ENCODE results near the gene SRD5A1.
"Not testable (repeated sequence)": the region's sequence is repeated elsewhere in the genome, so short reads cannot be mapped to it uniquely, and the experiment has no call there.

Gene SRD5A1

DNA sequence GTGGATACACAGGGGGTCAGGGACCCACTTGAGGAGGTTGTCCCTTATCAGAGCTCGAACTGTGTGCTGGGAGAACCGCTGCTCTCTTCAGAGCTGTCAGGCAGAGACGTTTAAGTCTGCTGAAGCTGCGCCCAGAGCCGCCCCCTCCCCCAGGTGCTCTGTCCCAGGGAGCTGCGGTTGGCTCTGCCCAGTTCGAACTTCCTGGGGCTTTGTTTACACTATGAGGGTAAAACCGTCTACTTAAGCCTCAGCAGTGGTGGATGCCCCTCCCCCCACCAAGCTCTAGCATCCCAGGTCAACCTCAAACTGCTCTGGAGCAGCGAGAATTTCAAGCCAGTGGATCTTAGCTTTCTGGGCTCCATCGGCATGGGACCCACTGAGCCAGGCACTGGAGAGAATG is 15.9 kb downstream of the SRD5A1 start:
- no peak for DNase-seq

DNA sequence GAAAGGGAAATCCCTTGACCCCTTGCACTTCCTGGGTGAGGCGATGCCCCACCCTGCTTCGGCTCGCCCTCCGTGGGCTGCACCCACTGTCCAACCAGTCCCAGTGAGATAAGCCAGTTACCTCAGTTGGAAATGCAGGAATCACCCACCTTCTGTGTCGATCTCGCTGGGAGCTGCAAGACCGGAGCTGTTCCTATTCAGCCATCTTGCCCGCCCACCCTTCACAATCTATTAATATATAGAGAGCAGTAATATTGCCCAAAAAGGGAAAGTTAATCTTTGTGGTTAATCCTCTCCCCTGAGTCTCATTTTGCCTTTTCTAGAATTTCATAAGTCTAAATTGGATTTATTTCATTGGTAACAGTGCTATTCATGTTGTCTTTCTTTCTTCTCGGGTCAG is 16.4 kb downstream of the SRD5A1 start:
- DNase-seq = no peak

DNA sequence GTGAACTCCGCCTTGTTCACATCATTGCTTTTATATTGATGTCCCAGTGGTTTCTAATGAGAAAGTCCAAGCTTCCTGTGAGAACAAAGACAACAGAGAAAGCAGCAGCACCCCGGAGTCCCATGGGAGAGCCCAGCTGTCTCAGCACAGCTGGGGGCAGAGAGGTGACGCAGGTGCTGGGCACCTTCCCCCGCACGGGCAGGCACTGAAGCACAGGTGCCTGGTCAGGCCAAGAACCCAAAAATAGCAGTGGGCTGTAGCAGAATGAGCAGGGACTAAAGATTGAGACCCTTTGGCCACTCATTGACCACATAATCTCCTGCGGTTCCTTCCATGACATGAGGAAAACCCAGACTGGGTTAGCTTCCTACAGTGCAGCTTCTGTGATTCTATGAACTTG is 18.8 kb downstream of the SRD5A1 start:
- DNase-seq = no peak

DNA sequence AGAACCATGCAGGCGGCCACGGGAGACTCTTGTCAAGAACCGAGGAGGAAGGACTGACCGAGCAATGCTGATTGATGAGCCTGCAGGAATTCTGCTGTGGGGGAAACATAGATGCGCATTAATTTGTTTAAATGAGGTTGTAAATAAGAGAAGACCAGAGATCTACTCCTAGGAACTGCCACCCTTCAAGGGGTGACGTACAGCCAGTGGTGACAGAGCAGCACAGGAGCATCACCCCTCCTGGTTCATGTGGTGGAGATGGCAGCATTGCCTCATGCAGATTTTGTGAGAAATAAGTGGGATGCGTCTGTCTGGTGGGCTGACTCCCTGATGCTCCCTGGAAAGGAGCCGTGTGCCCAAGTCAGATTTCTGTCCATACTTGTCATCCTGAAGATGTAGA is 22.2 kb downstream of the SRD5A1 start:
- no peak for DNase-seq

DNA sequence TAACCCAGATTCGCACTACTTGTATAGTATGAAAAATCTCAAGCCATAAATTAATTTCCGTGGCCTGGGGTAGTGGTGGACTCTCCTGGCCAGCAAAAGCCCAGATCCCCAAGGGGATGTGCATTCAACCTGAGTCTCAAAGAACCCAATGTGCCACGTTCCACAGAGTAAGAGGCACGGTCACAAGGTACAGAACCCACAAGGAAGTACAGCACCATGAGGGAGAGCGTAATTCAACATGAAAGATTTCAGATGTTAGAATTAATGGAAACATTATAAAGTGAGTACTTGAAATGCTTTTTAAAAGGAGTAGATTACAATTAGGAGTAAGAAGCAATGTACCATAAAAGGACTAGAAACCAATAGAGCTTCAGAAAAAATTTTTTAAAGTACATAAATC is 23.4 kb downstream of the SRD5A1 start:
- no peak for DNase-seq

DNA sequence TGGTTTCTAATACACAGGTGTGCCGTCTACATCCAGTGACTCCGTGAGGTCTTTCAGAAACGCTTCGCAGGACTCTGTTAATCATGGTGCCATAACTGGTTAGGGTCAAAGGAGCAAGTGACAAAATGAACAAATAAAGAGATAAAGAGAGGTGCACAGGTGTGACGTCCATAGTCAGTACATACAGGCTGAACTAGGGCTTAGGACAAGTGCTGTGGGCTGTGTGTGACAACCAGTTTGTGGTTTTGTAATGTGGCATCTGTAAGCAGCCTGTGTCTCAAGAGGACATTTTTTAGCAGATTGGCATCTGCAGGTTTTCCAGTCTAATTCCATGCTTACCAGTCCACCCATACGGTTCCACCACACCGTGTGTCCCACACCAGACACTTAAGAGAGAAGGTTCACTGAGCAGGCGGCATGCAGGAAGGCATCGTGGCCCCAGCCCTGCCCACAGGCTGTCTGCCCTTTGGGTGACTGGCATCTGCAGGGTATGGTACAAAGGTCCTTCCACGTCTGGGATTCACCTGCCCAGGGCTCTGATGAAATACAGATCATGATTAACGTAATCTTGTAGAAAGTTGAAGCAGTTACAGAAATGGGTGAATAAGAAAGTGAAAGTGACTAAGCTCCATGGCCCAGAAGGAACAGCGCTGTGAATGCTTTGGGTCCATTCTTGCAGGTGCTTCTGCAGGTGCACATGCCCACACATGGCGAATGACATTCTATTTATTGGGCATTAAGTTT is 26.9 kb downstream of the SRD5A1 start:
- no peak for DNase-seq

DNA sequence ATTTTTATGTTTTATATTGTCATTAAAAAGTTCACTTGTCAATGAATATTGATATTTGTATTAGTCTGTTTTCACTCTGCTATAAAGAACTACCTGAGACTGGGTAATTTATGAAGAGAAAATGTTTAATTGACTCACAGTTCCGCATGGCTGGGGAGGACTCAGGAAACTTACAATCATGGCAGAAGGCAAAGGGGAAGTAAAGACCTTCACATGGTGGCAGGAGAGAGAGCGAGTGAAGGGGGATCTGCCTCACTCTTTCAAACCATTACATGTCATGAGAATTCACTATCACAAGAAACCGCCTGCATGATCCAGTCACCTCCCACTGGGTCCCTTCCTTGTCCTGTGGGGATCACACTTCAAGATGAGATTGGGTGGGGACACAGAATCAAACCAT is 27.4 kb downstream of the SRD5A1 start:
- no peak for DNase-seq

DNA sequence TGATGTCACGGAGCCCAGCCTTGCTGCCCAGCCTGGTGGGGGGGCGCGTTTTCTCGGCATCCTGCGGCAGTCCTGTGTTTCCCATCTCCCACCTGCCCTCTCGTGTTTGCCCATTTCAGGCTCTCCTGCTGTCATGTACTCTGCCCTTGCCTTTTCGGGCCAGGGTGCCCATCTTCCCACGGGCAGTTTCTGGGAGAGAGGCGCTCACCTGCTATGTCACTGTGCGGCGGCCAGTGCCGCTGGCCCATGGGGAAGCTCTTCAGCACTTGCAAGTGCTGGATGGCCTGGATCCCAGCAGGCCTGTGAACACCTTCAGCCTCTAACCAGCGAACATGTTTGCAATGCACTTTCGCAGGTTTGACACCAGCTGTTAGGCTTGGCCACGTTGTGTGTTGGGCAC is 33.5 kb downstream of the SRD5A1 start:
- no peak for DNase-seq

DNA sequence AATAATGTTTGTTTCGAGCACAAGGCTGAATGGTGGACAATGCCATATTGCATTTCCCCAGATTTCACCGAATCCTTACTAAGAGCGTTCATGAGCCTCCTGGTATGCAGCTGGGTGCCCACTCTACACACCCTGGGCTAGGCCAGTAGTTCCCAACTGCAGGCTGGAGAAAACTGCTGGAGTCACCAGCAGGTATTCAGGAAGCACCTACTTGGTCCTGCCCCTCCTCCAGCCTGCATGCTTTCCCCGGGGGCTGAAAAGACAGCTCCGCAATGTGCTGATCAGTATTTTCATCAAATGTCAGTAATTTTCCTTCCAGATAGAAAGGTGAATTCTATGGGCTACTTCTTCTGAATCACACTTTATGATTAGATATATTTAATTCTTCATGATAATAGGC is 34.4 kb downstream of the SRD5A1 start:
- DNase-seq = no peak

DNA sequence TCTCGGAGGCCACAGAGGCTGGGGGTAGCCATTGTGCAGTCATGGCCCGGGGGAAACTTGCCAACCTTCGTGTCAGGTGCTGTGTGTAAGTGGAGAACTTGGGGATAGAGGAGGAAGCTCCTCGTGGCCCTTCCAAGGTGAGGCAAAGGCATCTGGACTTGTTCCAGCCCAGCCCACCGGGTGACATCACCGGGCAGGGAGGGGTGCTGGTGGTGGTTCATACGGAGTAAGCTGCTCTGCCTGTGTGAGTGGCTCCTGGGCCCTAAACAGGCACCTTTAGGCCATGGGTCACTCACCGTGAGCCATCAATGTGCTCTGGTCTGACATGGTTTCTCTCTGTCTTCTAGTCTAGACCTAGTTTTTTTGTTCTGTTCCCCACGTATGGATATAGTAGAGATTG is 35.5 kb downstream of the SRD5A1 start:
- DNase-seq = not testable (repeated sequence)

DNA sequence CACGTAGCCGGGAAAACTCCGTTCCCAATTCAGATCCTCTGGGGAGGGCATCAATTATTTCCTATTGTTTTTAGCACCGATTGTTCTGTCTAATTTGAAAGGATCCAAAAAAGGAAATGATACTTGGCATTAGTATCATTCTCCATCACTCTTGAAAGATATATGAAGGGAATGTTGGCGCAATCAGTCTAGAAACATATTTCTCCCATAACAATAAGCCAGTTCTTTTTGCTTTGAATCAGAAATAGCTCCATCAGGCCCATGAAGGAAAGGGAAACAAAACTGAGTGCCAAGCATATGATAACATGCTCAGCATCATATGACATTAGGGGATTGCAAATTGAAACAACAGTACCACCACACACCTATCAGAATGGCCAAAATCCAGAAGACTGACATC is 39.8 kb downstream of the SRD5A1 start:
- DNase-seq = no peak

DNA sequence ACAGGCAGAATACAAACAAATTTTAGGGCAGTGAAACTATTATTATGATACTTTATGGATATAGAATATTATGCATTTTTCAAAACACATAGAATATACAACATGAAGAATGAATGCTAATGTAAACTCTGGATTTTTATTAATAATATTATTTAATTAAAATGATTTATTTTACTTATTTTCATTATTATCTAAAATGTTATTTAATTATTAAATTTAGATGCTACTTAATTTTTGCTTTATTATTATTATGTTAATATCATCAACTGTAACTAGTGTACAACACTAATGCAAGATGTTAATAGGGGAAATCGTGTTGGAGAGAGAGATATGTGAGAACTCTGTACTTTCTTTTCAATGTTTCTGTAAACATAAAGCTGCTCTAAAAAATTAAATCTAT is 40.7 kb downstream of the SRD5A1 start:
- DNase-seq = no peak

DNA sequence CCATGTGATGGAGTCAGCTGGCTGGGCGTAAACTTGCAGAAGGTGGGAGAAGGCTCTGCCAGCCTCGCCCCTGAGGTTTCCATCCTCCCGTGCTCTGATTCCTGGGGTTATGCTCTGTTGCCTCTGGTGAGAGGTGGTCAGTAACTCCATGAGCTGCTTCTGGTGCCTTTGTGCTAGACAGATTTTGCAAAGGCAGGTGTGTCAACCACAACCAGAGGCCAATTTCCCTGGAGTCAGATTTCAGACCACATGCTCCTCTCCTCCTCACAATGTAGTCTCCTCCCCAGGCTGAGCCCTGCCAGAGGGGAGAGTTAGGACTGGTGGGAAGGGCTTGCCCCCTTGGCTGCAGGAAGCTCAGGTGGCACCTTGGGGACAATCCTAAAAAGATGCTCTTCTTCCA is 41.2 kb downstream of the SRD5A1 start:
- DNase-seq = no peak

DNA sequence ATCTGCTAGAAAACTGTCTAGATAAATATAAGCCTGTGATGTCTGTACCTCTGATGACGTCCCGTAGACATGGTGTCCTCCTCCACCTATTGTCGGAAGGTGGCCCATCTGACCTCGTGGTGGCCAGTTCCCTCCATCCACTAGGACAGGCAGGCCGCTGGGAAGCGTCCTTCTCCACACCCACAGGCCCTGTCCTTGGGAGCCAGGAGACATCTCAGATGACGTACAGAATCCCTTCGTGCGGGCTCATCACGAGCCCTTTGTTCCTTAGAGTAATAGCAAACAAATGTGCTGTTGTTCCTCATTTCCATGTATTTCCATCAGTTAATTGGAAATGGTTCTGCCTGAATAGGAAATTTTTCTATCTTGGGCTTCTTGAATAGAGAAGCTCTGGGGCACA is 41.6 kb downstream of the SRD5A1 start:
- no peak for DNase-seq

DNA sequence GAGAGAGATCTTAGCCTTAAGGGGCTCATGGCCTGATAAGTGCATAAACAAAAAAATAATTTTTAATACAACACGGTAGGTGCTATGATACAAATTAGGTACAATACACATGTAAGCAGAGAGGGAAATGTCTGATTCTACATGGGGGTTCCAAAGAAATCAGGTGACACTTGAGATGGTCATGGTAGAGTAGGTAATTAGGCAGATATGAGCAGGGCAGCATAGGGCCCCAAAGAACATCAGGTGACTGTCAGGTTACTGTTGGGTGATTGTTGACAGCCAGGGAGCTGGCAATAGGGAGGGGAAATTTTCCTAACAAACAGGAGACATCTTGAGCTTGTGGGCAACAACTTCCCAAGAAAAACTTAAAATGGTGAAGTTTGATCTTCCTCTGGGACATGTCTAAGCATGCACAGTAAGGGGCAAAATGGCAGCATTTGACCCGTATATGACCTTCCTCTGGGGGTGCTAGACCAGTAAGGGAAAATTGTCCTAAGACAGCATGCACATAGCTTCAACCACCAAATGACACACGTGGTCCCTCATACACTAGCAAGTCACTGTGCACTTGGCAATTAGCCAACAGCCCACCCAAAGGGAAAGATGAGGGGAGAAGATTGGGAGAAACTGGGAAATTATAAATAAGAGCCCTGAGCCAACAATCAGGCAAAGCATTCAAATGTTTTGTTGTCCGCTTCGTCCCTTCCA is 42.7 kb downstream of the SRD5A1 start:
- DNase-seq = no peak

DNA sequence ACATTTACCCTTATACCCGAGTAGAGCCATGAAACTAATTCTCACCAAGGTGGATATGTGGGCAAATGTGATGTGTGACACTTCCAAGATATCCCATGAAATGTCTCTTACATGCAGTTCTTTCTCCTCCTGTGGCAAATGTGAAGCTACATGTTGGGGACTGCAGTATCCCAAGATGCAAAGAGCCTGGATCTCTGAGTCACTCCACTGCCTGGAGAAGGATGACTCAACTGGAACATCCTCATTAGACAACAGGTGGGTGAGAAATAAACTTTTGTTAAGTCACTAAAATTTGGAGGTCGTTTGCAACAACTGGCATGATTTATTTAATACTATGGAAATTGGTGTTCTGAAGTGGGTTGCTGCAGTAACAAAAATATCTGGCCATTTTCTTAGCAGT is 43.5 kb downstream of the SRD5A1 start:
- no peak for DNase-seq

DNA sequence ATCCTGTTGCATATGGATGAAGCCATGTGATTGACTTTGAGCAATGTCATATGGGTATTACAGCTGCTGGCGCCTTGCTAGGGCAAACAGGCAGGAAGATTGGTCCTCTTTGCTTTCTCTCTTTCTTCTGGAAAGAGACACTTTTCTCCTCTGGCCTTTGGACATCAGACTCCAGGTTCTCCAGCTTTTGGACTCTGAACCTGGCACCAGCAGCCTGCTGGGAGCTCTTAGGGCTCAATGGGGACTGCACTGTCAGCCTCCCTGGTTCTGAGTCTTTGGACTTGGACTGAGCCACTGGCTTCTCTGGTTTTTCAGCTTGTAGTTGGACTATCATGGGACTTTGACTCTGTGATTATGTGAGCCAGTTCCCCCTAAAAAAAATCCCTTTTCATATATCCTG is 45.1 kb downstream of the SRD5A1 start:
- no peak for DNase-seq

DNA sequence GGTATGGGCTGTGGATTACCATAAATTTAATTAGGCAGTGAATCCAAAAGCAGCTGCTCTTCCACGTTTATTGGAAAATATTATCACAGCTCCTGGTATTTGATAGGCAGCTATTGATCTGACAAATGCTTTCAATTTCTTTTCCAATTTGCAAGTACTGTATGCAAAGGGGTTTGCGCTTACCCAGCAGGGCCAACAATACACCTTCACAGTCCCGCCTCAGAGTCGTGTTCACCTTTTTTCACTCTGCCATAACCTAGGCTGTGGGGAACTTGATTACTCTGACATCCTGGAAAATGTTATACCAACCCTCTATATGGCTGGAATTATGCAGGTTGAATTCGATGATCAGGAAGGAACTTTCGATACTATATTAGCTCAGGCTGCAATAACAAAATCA is 47.7 kb downstream of the SRD5A1 start:
- DNase-seq = no peak

DNA sequence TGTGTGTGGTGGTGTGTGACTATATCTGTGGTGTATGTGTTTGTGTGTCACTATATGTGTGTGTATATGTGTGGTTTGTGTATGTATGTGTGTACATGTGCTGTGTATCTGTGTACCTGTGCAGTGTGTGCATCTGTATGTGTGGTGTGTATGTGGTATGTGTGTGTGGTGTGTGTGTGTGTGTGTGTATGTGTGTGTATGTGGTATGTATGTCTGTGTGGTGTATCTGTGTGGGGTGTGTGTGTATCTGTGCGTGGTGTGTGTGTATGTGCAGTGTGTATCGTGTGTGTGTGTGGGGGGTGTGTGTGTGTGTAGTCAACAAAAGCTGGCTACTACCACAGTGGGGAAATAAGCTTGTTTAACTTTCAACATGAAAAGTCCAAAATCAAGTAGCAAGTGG is 48.4 kb downstream of the SRD5A1 start:
- no peak for DNase-seq

DNA sequence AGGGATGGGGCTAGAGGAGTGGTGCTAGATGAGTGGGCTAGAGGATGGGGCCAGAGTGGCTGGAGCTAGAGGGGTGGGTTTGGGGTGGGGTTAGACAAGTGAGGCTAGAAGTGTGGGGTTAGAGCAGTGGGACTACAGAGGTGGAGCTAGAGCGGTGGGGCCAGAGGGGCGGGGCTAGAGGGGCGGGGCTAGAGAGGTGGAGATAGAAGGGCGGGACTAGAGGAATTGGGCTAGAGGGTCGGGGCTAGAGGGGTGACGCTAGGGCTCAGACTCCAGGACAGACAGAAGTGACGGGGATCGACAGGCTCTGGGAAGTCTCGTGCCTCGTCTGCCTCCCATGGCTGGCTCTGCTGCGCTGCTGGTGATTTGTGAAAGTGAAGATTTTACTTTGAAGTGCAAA is 49.0 kb downstream of the SRD5A1 start:
- no peak for DNase-seq

DNA sequence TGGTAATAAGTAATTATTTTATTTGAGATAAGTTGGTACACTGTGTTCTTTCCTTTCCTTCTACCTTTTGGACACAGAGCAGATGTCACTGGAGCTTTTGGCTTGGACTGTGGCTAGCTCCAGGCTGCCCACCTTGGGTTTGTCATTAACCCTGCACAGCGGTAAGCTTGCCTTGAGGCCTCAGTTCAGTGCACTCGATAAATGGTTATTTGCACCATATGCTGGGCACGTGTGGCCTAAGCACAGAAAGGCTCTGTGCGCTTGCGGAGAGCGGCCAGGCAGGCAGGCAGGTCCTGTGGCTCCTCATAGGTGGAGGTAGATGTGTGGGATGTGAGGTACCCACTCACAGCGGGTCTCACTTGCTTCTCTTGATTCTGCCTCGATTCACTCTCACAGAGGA is 50.0 kb downstream of the SRD5A1 start:
- no peak for DNase-seq

DNA sequence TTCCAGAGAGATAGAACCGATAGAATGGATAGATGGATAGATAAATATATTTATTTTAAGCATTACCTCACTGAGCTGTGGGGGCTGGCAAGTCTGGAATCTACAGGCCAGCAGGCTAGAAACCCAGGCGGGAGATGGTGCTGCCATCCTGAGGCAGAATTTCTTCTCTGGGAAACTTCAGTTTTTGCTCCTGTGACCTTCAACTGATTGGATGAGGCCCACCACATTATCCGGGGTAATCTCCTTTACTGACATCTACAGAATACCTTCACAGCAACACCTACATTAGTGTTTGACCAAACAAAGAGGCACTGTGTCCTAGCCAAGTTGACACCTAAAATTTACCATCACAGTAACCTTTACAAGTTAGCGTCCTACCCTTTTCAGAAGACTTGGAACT is 50.8 kb downstream of the SRD5A1 start:
- no peak for DNase-seq

DNA sequence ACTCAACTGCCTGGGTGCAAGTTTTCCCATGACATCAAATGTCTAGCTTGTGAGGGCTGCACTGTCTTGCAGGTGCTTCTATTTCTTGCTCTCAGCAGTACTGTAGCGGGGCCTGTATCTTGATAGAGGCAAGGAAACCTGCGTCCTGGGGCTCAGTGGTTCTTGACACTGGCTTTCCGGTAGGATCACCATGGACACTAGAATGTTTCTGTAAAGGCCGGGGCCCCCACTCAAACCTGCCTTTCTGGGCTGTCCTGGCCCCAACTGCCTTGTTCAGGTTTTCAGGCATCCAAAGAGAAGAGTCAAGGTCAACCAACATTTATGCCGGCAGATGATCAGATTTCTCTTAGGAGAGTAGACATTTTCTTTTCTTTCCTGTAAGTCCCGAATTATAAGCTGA is 53.3 kb downstream of the SRD5A1 start:
- no peak for DNase-seq

DNA sequence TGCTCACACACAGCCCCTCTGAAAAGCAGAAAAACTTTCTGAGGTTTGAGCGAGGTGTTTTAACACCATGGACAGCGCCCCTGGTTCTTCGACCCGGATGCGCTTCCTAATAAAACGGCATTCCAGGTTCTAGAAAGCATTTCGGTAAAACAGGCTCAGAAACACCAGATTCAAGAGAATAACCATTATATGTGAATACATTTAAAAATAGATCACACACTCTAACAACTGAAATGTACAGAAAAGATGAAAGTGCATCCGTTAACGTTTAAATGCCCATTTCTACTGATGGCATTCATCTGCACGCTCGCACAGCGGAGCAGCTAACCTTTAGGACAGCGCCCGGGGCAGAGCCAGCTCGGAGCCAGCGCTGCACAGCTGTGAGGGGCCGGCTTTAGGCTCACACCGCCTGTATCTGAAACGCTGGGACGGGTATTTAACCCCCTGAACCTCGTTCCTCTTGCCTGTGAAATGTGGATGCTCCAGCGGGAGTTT is 53.7 kb downstream of the SRD5A1 start:
- no peak for DNase-seq

DNA sequence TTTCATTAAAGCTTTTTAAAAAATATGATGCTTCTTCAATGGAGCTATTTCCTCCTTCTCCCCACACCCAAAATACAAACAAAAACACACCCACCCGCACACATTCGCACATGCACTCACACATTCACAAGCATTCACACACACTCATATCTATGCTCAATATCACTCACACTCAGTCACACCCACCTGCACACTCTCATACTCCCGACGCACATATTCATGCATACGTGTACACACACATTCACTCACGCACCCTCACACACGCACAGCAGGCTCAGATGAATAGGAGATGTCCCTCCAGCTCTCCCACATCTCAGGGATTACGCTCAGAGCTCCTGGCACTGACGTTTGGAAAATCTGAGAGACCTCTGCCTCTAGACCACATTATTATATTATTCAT is 54.3 kb downstream of the SRD5A1 start:
- DNase-seq = no peak
